ENCODE data around the gene PEAK1. TPM values are rescaled to one million over a fixed set of nuclear protein-coding genes. Genes with fewer than 3 reads are reported as not detected.

Gene PEAK1
- total RNA-seq, 1 donor from 2014 or later: 10.2 TPM

DNA sequence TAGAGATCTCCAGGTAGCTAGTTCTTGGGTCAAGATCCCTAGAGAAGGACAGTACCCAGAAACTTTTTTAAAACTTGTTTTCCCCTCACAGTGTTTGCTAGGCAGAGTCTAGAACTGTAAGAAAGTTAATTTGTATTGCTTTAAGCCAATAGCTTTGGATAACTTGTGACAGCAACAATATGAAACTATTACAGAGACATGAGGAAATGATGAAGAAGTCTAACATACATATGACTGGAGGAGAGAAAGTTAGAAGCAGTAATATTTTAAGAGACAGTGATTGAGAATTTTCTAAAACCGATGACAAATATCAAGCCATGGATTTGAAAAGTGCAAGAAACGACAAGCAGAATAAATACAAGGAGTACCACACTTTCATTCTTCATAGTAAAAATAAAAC is 10.7 kb upstream of the PEAK1 start:
- H3K27me3 ChIP-seq (ENCODE audit: control insufficient read depth, insufficient read depth, low read length): no peaks in the 10 kb centered on the region
- DNase-seq (ENCODE audit: low read depth): no peak
- no peak overlapping the region for H3K4me3 ChIP-seq (ENCODE audit: low read depth, low read length)
- TF ChIP-seq, protein P1, sequence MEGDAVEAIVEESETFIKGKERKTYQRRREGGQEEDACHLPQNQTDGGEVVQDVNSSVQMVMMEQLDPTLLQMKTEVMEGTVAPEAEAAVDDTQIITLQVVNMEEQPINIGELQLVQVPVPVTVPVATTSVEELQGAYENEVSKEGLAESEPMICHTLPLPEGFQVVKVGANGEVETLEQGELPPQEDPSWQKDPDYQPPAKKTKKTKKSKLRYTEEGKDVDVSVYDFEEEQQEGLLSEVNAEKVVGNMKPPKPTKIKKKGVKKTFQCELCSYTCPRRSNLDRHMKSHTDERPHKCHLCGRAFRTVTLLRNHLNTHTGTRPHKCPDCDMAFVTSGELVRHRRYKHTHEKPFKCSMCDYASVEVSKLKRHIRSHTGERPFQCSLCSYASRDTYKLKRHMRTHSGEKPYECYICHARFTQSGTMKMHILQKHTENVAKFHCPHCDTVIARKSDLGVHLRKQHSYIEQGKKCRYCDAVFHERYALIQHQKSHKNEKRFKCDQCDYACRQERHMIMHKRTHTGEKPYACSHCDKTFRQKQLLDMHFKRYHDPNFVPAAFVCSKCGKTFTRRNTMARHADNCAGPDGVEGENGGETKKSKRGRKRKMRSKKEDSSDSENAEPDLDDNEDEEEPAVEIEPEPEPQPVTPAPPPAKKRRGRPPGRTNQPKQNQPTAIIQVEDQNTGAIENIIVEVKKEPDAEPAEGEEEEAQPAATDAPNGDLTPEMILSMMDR (IDR thresholded peaks at IDR 0.05; ENCODE audit: insufficient read depth, low read length, poor library complexity, severe bottlenecking): no peak
- no peaks in the 10 kb centered on the region for H3K36me3 ChIP-seq (ENCODE audit: control insufficient read depth, insufficient read depth, low read length)

DNA sequence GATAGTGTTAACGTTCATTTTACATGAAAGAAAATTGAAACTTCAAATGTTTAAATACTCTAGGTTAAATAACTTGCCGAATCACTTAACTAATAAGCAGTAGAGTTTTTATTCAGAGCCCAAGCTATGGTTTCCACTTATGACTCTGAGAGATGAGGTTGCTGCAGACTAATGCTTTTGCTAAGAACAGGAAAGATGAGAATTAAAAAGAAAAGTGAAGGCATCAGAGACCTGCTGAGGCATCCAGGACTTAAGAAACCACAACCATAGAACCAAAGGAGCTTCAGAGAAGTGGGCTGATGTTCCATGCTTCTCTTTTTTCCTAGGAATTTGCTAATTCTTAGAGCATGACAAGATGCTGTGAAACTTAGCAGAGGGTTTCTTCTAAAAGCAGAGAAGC is 10.3 kb upstream of the PEAK1 start:
- Histone ChIP-seq H3K36me3 (ENCODE audit: control insufficient read depth, insufficient read depth, low read length) (no peaks in the 10 kb centered on the region), H3K27me3 (ENCODE audit: control insufficient read depth, insufficient read depth, low read length) (no peaks in the 10 kb centered on the region), H3K4me3 (ENCODE audit: low read depth, low read length) (no peak overlapping the region)
- no peak for DNase-seq (ENCODE audit: low read depth)
- TF ChIP-seq, protein P1 (IDR thresholded peaks at IDR 0.05; ENCODE audit: insufficient read depth, low read length, poor library complexity, severe bottlenecking): no peak

DNA sequence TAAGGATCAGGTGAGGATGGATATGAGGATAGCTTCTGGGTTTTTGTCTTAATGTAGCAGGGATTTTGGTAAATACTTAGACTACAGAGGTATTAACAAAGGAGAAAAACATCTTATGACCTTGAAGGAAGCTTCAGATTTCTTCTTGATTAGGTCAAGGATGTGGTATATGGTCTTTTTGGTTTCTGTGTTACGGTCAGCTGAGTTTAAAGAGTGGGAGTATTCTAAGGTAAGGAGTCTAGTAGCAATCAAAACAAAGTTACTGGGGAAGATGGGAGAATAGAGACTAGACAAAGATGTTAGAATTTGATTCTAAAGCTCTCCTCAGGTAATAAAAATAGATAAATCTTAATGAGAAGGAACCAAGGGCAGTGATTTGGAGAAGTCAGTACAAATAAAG is 7.0 kb upstream of the PEAK1 start:
- TF ChIP-seq, protein P1 (IDR thresholded peaks at IDR 0.05; ENCODE audit: insufficient read depth, low read length, poor library complexity, severe bottlenecking): no peak
- Histone ChIP-seq H3K36me3 (ENCODE audit: control insufficient read depth, insufficient read depth, low read length) (no peaks in the 10 kb centered on the region), H3K27me3 (ENCODE audit: control insufficient read depth, insufficient read depth, low read length) (no peaks in the 10 kb centered on the region), H3K4me3 (ENCODE audit: low read depth, low read length) (no peak overlapping the region)
- DNase-seq (ENCODE audit: low read depth): no peak

DNA sequence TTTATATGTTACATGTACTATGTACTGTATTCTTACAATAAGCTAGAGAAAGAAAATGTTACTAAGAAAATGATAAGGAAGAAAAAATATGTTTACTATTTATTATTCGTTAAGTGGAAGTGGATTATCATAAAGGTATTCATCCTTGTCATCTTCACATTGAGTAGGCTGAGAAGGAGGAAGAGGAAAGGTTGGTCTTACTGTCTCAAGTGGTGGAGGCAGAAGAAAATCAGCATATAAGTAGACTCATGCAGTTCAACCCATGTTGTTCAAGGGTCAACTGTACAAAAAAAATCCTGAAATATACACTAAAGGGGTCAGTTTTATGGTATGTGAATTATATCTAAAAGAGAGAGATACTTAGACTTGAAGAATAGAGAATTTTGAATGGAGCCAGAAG is 6.5 kb upstream of the PEAK1 start:
- no peaks in the 10 kb centered on the region for H3K27me3 ChIP-seq (ENCODE audit: control insufficient read depth, insufficient read depth, low read length)
- DNase-seq (ENCODE audit: low read depth): no peak
- TF ChIP-seq, protein P1 (IDR thresholded peaks at IDR 0.05; ENCODE audit: insufficient read depth, low read length, poor library complexity, severe bottlenecking): no peak
- no peaks in the 10 kb centered on the region for H3K36me3 ChIP-seq (ENCODE audit: control insufficient read depth, insufficient read depth, low read length)
- no peak overlapping the region for H3K4me3 ChIP-seq (ENCODE audit: low read depth, low read length)

DNA sequence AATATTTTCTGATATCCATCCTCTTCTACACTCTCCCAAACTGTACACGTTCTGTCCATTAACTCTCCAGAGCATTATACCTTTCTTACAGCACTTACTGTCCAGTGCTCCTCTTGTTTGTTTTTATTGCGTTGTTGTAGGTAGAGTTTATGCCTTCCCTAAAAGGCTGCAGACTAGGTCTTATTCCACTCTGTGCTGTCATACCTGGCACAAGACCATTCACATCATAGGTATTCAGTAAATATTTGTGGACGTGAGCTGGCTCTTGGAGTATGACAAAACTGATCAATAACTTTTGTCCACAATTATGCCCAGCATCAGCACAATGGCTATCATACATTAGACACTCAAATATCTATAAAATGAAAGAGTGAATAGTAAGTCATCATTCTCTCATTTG is 5.2 kb upstream of the PEAK1 start:
- H3K4me3 ChIP-seq (ENCODE audit: low read depth, low read length): no peak overlapping the region
- TF ChIP-seq, protein P1 (IDR thresholded peaks at IDR 0.05; ENCODE audit: insufficient read depth, low read length, poor library complexity, severe bottlenecking): no peak
- H3K36me3 ChIP-seq (ENCODE audit: control insufficient read depth, insufficient read depth, low read length): no peaks in the 10 kb centered on the region
- no peaks in the 10 kb centered on the region for H3K27me3 ChIP-seq (ENCODE audit: control insufficient read depth, insufficient read depth, low read length)
- no peak for DNase-seq (ENCODE audit: low read depth)

DNA sequence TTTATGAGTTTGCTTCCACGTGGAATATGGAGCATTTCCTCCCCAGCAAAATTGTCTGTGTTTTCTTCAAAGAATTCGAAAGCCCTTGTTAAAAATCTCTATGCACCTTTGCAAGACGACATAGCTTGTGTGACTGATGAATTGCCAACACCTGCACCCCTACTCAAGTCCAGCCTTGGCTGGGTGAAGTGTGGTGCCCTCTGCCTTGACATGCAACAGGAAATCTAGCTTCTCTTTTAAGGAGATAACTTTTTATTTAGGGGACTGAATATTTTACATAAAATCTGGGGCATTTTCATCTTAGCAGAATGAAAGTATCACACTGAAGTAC is 1.4 kb upstream of the PEAK1 start:
- Histone ChIP-seq H3K4me3 (ENCODE audit: low read depth, low read length) (peak overlapping the region; percentile 96), H3K36me3 (ENCODE audit: control insufficient read depth, insufficient read depth, low read length) (no peaks in the 10 kb centered on the region), H3K27me3 (ENCODE audit: control insufficient read depth, insufficient read depth, low read length) (no peaks in the 10 kb centered on the region)
- TF ChIP-seq, protein P1 (IDR thresholded peaks at IDR 0.05; ENCODE audit: insufficient read depth, low read length, poor library complexity, severe bottlenecking): no peak
- no peak for DNase-seq (ENCODE audit: low read depth)

All from kidney epithelial cell (primary cell).